ENCODE results near the gene MRNIP. TPM values are rescaled to one million over a fixed set of nuclear protein-coding genes. Genes with fewer than 3 reads are reported as not detected.
A peak's percentile ranks its signal among the peaks of the same experiment; 100 is the strongest.

MRNIP gene
- total RNA-seq, 6 experiments from 2014 or later, result 4.7 to 14.7 (median 9.0) TPM

GRCh38 chr5:179816796-179817469 lies 41.7 kb downstream of the MRNIP start:
- Histone ChIP-seq H3K9me3 (no peaks in the 10 kb centered on the region), H3K4me3 (peak overlapping the region; percentile 40 to 57 (median 44)), H3K36me3 (no peaks in the 10 kb centered on the region), H3K27me3 (no peaks in the 10 kb centered on the region), H3K27ac (peak overlapping the region; percentile 28 to 49 (median 30)), H3K4me1 (peaks cover 0 to 41% (median 9%) of the 10 kb centered on the region in 4 donors)
- intact Hi-C loops (cut with DNase I), result no loop called here
- no peak for DNase-seq
- 5% methylated on average over 6 of the region's 72 CpGs for WGBS (ENCODE audit: insufficient coverage, low coverage, low lambda C conversion rate, missing lambda C conversion rate)
- TF ChIP-seq POLR2A (IDR thresholded peaks at IDR 0.05), result peak; percentile 11
- no peak for TF ChIP-seq CTCF (IDR thresholded peaks at IDR 0.05)
- ATAC-seq, result no peak

- Histone ChIP-seq H3K36me3 (no peaks in the 10 kb centered on the region), H3K4me3 (peak overlapping the region; percentile 40 to 57 (median 44)), H3K27ac (no peak overlapping the region), H3K9me3 (no peaks in the 10 kb centered on the region), H3K27me3 (no peaks in the 10 kb centered on the region), H3K4me1 (peaks cover 0 to 39% (median 9%) of the 10 kb centered on the region in 4 donors)
- TF ChIP-seq CTCF (IDR thresholded peaks at IDR 0.05), result no peak
- no peak for TF ChIP-seq POLR2A (IDR thresholded peaks at IDR 0.05)
- 49% methylated on average over 7 of the region's 23 CpGs for WGBS (ENCODE audit: insufficient coverage, low coverage, low lambda C conversion rate, missing lambda C conversion rate)
- no peak for DNase-seq
- ATAC-seq, result no peak
- intact Hi-C loops (cut with DNase I), result no loop called here
Measured at GRCh38 chr5:179816401-179816795, 42.2 kb downstream of the MRNIP start.

GRCh38 chr5:179815491-179816249 lies 42.9 kb downstream of the MRNIP start:
- H3K27ac ChIP-seq, result no peak overlapping the region
- no peak overlapping the region for H3K4me3 ChIP-seq
- no peaks in the 10 kb centered on the region for H3K36me3 ChIP-seq
- no peak for TF ChIP-seq CTCF (IDR thresholded peaks at IDR 0.05)
- TF ChIP-seq POLR2A (IDR thresholded peaks at IDR 0.05), result no peak
- intact Hi-C loops (cut with DNase I), result no loop called here
- no peaks in the 10 kb centered on the region for H3K9me3 ChIP-seq
- 90% methylated on average over 13 of the region's 21 CpGs for whole genome bisulfite sequencing (ENCODE audit: insufficient coverage, low coverage, low lambda C conversion rate, missing lambda C conversion rate)
- H3K4me1 ChIP-seq, result peaks cover 0 to 39% (median 9%) of the 10 kb centered on the region in 4 donors
- no peak for ATAC-seq
- H3K27me3 ChIP-seq, result no peaks in the 10 kb centered on the region
- DNase-seq, result peak in 1 of 3 donors; percentile 44

- Histone ChIP-seq H3K36me3 (no peaks in the 10 kb centered on the region), H3K27ac (peak overlapping the region in 1 of 3 donors; percentile 77), H3K9me3 (no peaks in the 10 kb centered on the region), H3K27me3 (no peaks in the 10 kb centered on the region), H3K4me3 (no peak overlapping the region), H3K4me1 (peaks cover 0 to 28% (median 3%) of the 10 kb centered on the region in 4 donors)
- TF ChIP-seq CTCF (IDR thresholded peaks at IDR 0.05) (no peak), POLR2A (IDR thresholded peaks at IDR 0.05) (no peak)
- 66% methylated on average over 3 of the region's 3 CpGs for WGBS (ENCODE audit: insufficient coverage, low coverage, low lambda C conversion rate, missing lambda C conversion rate)
- intact Hi-C loops (cut with DNase I), result no loop called here
- DNase-seq (no peak), ATAC-seq (no peak)
Measured at GRCh38 chr5:179814090-179814489, 44.5 kb downstream of the MRNIP start.
